Measurements from ENCODE around the gene MYO5A.

DNA sequence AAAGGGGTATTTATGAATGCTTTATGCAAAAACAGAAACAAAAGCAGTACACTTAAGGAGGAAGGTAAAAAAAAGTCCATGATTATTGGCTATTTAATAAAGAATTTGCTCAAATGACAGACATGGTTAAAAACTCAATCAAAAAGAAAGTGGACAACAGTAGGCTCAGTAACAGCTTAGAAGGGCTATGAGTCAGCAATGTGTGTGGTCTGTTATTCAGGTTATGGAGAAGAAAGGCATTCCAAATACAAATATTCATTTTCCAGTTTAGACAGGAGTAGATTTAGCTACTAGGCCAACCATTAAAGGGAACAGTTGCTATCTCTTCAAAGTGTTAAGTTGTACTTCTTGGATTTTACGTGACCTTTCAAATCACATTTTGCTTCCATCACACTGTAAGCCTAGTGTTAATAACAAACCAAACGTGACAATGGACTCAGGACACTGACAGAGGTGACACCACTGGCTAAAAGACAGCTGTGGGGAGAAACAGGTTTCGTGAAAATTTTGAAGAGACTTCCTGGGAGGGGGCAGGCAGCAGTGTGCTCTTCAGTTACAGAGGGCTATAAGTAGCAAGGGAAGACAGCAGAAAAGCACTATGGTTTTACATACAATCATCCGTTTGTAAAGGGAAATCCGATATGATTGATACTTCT lies 191.4 kb downstream of the MYO5A start:
- TF ChIP-seq CTCF (IDR thresholded peaks at IDR 0.05) (no peak), POLR2AphosphoS5 (IDR thresholded peaks at IDR 0.05; ENCODE audit: low read depth, low read length) (no peak)
